GM18502 (cell line): ENCODE data around the gene PHLDB2.

Source experiments
- ATAC-seq: cut with Tn5 transposase; IDR thresholded peaks from one replicate; pipeline ENCODE4 v1.9.1; 2021; ENCODE audit warnings: mild to moderate bottlenecking; ENCODE audit not compliant: unreplicated experiment, poor library complexity

Gene PHLDB2

DNA sequence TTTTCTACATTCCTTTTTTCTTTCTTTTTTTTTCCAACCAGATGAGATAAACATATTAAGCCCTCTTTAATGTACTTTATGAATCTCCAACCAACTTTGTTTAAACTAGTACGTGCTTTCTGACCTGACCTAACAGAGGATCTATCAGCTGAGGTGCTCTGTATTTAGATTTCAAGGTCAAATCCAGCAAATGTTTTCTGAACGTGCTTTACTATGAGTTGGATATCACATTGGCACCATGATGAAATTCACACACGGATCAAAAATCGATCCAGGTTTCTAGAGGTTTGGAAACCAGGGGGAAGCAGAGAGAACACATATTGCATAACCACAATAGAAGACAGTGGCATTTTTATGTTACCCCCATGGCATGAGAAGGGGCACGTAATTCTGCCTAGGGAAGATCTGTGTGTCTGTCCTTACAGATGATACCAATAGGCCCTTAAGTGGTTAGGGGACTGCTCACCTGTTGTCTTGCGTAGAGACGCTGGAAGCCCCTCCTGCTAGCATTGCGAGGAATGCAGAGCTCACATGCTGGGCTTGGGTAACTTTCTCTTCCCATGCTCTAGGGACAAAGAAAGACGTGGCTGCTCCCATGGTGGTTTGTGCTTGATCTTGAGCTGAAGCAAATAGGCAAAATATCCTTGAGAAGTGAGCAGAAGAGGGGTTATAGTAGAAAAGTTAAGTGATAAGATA is 60.5 kb downstream of the PHLDB2 start:
- no peak for ATAC-seq

- no peak for ATAC-seq
Observed at GRCh38 chr3:111921181-111921580, 62.1 kb downstream of the PHLDB2 start.

GRCh38 chr3:111923095-111923771 is 64.2 kb downstream of the PHLDB2 start:
- no peak for ATAC-seq

DNA sequence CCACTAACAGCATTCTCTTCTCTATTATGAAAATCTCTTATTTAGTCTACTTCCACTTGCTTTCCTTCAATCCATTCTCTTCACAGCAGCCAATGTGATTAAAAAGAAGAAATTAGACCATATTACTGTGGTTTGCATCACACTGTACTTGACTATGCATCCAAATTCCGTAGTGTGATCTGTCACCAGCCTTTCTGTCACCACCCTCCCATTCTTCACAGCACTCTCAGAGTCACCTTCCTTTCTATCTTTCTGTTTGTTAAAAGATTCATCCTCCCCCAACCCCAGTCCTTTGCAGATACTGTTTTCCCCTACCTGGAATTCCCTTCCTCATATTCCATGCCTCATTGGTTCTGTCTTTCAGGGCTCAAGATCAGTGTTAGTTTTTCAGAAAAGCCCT is 64.7 kb downstream of the PHLDB2 start:
- ATAC-seq: no peak

- ATAC-seq: no peak
Observed at GRCh38 chr3:111924283-111924682, 65.2 kb downstream of the PHLDB2 start.

DNA sequence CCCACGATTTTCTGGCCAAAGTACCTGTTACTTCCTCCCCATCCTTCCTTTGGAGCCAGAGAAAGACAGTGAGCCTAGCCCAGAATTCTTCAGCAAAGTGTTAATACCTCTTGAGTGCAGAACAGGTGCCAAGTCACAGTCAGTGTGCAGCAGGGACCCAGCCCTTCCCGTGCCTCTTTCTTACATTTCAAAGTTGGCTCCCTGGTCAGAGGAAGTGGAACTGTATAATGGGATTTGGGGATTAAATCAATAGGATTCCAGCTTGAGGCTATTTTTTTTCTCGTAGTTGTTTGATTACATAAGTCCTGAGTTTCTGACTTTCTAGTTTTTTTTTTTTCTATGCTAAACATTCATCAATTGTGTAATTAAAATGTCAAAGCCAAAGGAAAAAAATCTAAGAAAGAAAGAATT is 67.2 kb downstream of the PHLDB2 start:
- ATAC-seq: no peak

- no peak for ATAC-seq
Observed at GRCh38 chr3:111928613-111929012, 69.5 kb downstream of the PHLDB2 start.

DNA sequence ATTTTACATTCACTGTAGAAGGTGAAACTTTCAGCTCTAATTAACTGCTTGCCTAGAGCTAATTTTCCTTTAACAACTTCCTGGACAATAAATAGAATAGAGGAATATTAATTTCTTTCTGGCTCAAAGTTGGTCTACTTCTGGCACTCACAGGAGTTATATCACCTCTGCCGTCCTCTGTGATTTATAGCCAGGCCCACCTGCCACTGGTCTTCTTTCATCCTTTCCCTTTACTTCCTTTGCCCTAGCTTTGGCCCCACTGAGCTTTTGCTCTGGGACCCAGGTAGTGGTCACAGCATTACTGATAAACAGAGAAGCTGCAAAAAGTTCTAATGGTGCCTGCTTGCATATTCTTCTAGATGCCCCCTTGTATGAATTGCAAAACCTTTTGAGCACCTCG is 70.4 kb downstream of the PHLDB2 start:
- ATAC-seq: no peak

GRCh38 chr3:111932946-111933345 is 73.9 kb downstream of the PHLDB2 start:
- no peak for ATAC-seq

- no peak for ATAC-seq
Observed at GRCh38 chr3:111936191-111936841, 77.3 kb downstream of the PHLDB2 start.

DNA sequence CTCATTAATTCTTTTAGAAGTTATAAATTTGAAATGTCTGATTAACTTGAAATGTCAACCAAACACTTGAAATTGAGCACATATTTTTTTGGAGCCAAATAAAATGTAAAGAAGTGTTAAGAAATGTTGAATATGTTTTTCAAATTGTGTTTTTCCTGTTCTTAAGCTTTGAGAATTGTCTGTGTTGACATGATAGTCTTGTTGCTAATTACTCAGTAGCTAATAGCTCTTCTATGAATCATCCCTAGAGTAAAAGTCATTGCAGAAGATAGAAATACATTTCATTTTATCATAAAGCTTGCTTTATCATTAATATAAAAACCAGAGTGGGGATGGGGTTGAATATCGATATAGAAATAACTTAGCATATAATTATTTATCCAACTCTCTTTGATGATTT is 77.9 kb downstream of the PHLDB2 start:
- ATAC-seq: no peak

- ATAC-seq: no peak
Observed at GRCh38 chr3:111937871-111938270, 78.8 kb downstream of the PHLDB2 start.

DNA sequence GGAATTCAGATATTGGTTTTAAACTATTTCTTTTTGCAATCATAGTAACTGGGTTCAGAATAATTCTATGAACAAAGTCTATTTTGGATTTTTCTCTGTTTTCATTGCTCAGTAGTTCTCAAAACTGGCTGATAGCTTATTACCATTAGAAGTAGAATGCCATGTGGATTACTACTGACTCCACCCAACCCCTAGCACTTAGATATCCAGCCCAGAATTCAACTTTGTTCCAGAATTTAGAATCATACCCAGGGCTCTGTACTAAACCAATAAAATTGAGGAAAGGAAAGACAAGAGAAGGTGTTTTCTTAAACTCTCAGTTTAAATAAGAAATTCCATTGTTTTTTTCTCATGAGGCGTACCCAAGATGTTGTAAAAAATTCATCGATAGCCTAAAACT is 80.8 kb downstream of the PHLDB2 start:
- ATAC-seq: no peak

DNA sequence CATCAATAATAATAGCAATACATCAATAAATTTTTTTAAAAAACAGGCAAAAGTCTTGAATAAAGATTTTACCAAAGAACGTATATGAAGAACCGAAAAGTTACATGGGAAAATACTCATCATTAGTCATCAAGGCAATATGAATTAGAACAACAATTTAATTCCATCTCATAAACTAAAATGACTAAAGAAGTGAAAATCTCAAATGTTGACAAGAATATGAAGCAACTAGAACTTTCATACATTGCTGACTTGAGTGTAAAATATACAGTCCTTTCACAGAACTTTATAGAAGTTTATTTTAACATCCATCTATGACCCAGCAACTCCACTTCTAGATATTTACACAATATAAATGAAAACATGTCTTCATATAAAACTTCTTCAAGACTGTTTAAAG is 84.5 kb downstream of the PHLDB2 start:
- ATAC-seq: no peak

DNA sequence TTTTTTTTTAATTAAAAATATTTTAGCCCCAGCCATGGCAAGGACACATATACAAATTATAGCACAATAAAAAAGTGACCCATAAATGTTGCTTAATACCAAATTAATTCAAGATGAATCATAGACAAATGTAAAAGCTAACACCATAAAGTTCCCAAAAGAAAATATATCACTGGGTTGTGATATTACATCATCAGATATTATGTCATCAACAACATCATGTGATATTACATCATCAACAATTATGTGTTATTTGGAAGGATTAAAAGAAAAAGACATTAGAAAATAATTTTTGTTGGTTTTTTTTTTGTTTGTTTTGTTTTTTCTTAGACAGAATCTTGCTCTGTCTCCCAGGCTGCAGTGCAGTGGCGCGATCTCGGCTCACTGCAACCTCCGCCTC is 85.3 kb downstream of the PHLDB2 start:
- ATAC-seq: no peak

DNA sequence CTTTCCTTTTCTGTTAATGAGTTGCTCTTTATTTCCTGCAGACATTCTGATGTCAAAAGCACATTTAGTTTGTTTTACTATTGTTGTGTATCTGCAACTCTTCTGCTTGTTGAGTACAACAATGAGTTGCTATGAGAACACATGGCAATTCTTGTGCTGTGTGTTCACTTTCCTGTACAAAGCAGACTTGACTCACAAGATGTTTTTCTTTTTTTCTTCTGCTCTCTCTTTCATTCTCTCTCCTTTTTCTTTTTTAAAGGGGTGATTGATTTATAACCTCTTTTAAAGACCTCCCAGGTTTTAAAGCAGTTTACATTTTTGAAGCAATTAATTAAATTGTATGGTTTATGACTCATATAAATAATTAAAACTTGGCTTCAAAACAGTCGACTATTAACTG is 88.2 kb downstream of the PHLDB2 start:
- no peak for ATAC-seq

- no peak for ATAC-seq
Observed at GRCh38 chr3:111948786-111949185, 89.7 kb downstream of the PHLDB2 start.

GRCh38 chr3:111949712-111950111 is 90.6 kb downstream of the PHLDB2 start:
- ATAC-seq: no peak

GRCh38 chr3:111951032-111951431 is 92.0 kb downstream of the PHLDB2 start:
- no peak for ATAC-seq

GRCh38 chr3:111952086-111952485 is 93.0 kb downstream of the PHLDB2 start:
- ATAC-seq: no peak

DNA sequence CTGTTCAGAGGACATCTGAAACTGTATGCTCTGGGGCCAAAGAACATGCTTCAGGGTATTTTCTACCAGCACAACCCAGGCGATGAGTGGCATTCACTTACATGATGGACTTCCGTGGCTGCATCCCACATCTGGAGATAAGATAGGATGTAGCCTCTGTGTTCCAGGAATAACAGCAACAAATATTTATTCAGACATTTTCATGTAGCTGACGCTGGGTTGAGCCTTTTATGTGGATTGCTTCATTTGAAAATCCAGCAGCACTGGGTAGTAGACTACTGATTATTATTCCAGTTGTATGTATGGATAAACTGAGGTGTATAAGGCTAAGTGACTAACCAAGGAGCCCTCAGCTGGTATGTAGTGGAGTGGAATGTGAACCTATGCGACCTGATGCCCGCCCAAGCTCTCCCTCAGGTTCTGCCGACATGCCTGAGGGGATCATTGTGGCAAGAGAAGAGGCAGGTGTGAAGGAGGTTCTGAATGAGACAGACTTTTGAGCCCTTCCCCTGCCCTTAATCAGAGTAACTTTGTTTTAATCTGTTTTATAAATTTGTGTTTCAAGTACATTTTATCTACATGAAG is 93.9 kb downstream of the PHLDB2 start:
- no peak for ATAC-seq
